ENCODE measurements around the gene IGSF21.

The IGSF21 gene

DNA sequence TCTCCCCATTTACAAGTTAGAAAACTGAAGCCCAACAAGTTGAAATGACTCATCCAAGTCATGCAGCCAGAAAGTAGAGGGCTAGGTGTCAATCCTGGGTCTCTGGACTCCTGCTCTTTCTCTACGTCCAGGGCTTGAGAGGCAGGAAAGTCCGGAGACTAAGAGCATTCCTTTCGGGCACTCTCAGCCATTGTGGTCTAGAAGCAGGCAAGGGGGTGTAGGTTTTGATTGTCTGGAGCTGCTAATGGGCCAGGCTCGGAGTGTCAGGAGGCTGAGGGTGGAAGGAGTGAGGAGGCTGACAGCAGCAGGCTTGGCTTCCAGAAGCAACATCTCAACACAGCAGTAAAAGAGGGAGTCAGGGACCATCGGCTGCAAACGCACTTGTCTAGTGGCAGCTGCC, 265.6 kb downstream of the IGSF21 start:
- TF ChIP-seq, protein P1, sequence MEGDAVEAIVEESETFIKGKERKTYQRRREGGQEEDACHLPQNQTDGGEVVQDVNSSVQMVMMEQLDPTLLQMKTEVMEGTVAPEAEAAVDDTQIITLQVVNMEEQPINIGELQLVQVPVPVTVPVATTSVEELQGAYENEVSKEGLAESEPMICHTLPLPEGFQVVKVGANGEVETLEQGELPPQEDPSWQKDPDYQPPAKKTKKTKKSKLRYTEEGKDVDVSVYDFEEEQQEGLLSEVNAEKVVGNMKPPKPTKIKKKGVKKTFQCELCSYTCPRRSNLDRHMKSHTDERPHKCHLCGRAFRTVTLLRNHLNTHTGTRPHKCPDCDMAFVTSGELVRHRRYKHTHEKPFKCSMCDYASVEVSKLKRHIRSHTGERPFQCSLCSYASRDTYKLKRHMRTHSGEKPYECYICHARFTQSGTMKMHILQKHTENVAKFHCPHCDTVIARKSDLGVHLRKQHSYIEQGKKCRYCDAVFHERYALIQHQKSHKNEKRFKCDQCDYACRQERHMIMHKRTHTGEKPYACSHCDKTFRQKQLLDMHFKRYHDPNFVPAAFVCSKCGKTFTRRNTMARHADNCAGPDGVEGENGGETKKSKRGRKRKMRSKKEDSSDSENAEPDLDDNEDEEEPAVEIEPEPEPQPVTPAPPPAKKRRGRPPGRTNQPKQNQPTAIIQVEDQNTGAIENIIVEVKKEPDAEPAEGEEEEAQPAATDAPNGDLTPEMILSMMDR (IDR thresholded peaks at IDR 0.05; ENCODE audit: low read length, missing control alignments) = no peak
- DNase-seq (ENCODE audit: low read depth) = no peak
- no peak overlapping the region for H3K4me3 ChIP-seq (replicated peaks; ENCODE audit: low read depth, low read length)

DNA sequence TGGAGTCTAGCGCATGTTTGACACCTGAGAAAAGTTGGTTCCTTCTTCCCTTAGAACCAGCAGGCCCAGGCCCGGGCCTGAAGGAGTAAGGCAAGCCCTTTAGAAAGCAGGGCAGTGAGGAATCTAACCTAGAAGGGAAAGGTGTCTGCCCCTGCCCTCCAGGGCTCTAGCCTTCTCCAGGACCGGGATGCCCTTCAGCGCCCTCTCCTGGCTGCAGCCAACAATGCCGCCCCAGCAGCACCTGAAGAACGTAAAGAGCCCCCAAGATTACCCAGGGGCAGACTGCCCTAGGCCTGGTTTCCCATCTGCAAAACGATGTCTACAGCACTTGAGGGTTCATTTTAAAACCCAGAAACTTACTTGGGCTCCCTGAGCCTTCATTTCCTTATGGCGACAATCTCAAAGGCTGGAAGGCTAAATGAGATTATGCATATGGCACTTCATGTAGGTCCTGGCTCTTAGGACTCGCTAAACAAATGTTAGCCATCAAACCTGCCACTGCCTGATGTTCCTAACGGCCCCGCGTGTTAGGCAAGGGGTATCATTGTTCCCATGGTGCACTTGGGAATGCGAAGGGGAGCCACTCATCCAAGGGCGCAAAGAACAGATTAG, 266.4 kb downstream of the IGSF21 start:
- TF ChIP-seq, protein P1 (IDR thresholded peaks at IDR 0.05; ENCODE audit: low read length, missing control alignments) = no peak
- no peak overlapping the region for H3K4me3 ChIP-seq (replicated peaks; ENCODE audit: low read depth, low read length)
- DNase-seq (ENCODE audit: low read depth) = no peak

DNA sequence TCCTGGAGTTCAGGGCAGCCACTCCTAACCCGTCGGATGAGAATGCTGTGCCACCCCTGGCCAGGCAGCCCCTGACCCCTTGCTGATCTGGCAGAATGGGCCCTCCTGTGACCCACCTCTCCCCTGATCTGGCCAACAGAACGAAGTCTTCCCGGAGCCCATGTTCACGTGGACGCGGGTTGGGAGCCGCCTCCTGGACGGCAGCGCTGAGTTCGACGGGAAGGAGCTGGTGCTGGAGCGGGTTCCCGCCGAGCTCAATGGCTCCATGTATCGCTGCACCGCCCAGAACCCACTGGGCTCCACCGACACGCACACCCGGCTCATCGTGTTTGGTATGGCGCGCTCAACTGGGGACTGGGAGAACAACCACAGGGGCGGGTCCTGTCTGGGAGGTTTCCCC, 269.1 kb downstream of the IGSF21 start:
- no peak for DNase-seq (ENCODE audit: low read depth)
- H3K4me3 ChIP-seq (replicated peaks; ENCODE audit: low read depth, low read length) = no peak overlapping the region
- TF ChIP-seq, protein P1 (IDR thresholded peaks at IDR 0.05; ENCODE audit: low read length, missing control alignments) = no peak

DNA sequence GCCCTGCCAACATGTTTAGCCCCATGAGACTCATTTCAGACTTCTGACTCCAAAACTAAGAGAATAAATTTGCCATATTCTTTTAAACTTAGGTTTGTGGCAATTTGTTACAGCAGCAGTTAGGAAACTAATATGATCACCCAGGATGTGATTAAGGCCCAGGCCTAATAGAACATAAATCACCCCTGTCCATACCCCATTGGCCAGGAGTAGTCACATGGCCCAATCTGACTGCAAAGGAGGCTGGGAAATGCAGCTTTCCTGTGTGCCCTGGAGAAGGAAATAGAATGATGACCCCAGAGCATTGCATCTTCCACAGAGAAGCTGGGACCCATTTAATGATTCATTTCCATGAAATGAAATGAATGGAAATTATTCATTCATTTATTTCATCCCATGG, 272.7 kb downstream of the IGSF21 start:
- H3K4me3 ChIP-seq (replicated peaks; ENCODE audit: low read depth, low read length) = no peak overlapping the region
- TF ChIP-seq, protein P1 (IDR thresholded peaks at IDR 0.05; ENCODE audit: low read length, missing control alignments) = no peak
- DNase-seq (ENCODE audit: low read depth) = no peak

DNA sequence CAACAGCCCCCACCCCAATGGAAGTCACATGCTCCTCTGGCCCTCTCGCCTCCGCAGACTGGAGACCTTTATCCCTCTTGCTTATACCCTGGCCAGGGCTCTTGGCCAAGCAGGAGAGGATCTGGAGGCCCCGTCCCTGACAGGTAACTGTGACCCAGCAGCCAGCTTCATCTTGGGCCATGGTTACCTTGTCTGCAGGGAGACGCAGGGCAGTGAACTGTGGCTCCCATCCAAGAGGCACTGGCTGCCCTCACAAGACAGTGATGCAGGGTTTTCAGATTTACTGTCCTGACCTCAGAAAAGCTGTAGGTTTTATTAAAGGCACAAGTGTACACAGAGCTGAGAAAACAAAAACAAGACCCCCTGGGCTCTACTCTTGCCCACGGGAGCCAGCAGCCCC, 276.5 kb downstream of the IGSF21 start:
- H3K4me3 ChIP-seq (replicated peaks; ENCODE audit: low read depth, low read length) = no peak overlapping the region
- no peak for DNase-seq (ENCODE audit: low read depth)
- TF ChIP-seq, protein P1 (IDR thresholded peaks at IDR 0.05; ENCODE audit: low read length, missing control alignments) = no peak

DNA sequence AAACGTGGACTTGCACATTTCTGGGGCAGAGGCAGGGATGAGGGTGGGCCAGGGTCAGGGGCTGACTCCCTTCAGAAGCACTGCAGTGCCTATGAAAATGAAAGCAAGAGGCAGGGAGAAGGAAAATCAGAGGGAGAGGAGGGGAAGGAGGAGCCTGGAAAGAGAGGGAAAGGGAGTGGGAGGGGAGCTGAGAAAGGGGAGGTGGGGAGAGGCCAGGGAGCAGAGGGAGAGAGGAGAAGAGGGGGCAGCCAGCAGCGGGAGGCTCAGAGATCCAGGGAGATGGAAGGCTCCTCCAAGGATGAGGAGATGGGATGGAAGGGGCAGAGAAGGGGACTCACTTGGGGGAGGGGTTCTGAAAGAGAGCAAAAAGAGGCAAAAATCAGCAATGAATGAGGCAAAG, 276.9 kb downstream of the IGSF21 start:
- H3K4me3 ChIP-seq (replicated peaks; ENCODE audit: low read depth, low read length) = no peak overlapping the region
- DNase-seq (ENCODE audit: low read depth) = no peak
- TF ChIP-seq, protein P1 (IDR thresholded peaks at IDR 0.05; ENCODE audit: low read length, missing control alignments) = no peak

DNA sequence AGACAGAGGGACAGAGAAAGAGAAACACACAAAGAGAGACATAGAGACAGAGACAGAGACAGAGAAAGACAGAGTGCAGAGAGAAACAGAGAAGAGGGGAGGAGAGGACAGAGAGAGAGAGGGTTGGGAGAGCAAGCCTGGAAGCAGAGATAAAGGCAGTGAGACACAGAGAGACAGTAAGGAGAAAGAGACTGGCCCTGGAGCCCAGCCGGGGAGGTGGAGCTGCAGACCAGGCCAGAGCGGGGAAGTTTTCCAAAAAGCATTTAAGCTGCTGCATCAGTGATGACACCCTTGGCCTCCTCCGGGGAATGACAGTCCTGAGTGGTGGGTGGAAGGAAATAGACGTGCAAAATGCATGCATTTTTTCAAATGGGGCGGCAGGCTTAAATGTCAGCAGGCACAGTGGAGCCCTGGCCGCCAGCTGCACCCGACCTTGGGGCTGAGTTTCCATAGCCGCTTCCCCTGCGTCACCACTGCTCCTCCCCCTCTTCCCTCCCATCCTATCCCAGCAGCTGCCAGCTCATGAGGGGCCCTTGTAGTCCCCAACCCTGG, 277.7 kb downstream of the IGSF21 start:
- H3K4me3 ChIP-seq (replicated peaks; ENCODE audit: low read depth, low read length) = no peak overlapping the region
- TF ChIP-seq, protein P1 (IDR thresholded peaks at IDR 0.05; ENCODE audit: low read length, missing control alignments) = no peak
- DNase-seq (ENCODE audit: low read depth) = no peak

All from fibroblast of pulmonary artery (primary cell).